Hematopoietic multipotent progenitor cell treated with erythropoietin and hydrocortisone succinate and interleukin-3 and kit ligand, for 8 days (in vitro differentiated cells): ENCODE measurements around the gene ABI3.

Experiments used
- DNase-seq: peaks from one replicate; pipeline ENCODE4 v3.0.0-alpha.2; 2015

ABI3 gene

DNA sequence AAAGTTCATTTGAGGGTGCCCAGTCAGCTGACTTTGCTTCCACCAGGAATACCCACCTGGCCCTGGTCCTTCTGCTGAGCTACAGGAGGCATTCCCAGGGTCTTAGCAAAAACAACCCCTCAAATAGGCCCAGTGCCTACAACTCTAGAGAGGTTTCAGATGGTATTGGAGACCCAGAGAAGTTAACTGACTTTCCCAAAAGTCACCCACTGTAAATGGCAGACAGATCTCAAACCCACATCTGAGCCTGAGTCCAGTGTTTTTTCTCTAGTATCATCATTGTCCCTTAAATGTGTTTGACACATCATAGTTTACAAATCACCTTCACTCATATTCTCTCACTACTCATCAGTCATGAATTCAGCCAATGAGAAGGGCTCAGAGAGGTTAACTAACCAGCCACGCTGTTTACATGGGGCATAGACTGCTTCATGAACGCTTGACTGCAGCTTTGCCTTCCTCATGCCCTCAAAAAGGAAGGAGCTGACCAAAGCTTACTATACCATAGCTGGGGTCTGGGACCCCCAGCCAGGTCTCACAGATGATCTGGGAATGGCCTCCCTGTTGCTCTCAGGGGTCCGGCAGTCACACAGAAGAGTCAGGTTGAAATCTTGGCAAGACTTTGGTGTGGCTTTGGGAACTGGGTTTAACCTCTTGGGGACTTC, 16.4 kb downstream of the ABI3 start:
- no peak for DNase-seq

DNA sequence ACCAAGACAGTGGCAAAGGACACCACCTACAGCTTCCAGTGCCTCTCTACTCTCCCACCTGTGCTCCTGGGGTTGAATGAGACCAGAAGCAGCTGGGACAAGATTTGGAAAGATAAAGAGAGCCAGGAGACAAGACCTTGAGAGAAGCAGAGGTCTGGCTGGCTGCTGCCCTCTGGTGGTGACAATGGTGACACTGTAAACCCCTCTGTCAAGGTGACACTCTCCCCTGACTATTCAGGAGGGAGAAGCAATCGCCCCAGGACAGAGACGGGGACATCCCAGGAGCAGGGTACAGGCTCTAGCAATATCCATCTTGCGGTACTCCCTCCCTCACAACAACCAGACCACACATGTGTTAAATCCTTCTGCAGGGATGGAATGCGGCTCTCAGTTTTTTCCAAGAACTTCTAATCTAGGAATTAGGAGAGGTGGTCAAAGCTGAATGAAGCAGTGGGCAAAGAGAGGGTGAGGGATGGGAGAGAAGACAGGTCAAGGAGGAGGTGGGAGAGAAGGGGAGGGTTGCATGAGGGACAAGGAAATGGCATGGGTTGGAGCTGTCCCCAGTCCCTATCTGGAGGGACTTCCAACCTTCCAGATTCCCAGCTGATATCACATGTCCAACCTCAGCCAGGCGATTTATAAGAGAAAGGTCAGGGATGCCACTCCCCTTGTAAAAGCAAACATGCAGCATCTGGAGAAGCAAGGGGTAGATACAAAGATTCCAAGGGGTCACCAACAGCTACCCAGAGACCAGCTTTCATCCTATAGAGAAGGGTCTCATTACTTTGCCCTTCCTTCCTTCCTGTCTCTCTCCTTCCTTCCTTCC, 17.1 kb downstream of the ABI3 start:
- peak; percentile 85 for DNase-seq

DNA sequence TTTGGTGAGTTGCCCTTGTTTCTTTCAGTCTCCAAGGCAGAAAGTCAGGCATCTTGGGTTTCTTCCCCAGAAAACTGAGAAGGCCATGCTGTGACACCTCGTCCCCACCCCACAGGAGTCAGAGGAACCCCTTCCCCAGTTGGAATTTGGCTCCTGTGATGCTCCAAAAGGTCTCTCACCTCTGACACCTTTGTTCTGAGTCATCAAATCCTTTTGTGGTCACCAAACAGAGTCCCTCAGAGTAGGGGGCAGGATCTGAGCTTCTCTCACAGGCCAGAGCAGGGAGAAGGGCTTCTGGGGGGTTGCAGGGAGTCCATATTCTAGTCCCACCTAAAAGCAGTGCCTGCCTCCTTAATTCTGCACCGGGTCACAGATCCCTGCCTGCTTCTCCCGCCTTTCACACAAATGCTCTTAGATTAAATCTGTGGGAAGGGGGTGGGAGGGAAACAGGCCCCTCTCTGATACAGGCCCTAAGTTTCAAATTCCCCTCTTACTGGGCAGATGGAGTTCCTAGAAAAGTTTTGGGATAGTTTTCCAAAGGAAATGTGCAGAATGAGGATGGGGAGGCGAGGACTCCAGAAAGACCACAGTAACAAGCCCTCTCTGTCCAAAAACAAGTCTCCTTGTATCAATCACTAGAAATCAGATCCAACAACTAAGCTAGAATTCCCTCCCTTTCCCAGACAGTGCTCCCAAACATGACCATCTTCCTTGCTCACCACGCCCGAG, 18.7 kb downstream of the ABI3 start:
- no peak for DNase-seq

DNA sequence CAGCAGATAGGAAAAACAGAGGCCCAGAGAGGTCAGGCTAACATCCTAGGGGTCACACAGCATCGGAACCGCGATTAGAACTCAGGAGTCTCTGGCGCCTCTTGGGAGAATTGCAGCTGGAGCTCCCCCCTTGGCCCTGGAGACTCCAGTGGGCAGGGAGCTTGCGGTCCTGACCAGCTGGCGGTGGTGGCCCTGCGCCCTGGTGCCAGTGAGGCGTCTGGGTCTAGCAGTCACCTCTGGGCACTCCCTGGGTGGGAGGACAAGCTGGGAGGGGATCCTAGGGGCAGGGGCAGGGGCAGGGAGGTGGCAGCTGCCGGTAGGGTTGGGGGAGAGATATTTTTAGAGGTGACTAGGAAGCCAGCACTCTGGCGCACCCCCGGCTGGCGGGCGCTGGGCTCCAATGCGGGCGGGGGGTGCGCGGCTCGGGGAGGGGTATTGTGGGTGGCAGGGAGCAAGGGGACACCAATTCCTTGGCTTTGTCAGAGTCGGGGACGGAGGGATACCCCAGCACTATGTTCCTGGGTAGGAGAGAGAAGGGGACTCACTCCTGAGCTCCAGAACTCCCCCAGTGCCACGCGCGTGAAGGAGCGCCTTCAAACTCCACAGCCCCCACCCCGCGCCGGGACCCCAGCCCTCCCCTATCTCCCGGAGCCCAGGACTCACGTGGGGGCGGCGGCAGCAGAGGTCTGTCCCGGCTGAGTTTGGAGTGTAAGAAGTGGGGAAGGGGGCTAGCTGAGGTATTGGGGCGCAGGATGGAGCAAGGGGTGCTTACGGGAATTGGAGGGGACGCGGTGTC, 19.5 kb downstream of the ABI3 start:
- DNase-seq, result no peak

DNA sequence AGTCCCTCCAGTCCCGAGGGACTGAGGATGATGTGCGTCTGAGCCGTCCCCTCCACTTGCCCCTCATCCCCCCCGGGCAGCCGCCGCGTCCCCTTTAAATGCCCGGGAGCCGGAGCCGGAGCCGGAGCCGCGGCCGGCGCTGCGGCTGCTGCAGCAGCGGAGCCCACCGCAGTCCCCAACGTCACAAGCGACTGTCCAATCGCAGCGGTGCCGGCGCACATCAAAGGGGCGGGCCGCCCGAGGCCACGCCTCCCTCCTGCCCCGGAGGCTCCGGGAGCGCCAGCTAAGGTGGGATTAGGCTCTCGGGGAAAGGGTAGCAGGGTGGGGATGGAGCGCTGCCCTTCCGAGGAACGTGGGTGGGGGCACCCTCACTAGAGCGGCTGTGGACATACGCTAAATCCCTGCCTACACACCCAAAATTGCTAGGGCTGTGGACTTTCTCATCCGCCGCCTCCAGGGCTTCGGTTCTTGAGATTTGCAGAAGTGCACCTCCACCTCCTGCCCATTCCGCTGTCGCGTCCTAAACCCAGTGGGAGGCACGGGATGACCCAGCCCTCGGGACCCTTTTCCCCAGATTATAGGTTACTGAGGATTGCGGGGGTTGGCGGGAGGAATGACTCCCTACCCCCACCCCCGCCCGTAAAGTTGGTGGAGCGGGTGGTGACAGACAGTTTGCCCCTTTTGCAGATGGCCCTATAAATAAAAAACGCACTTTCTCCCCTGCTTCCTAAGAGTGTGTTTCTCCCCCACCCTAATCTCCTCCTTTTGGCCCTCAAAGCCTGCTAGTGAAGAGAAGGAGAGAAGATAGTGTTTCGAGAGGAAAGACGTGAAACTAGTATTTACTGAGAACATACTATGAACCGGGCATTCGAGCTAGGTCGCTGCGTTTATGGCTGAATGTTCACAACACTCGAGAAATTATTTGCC, 20.4 kb downstream of the ABI3 start, which contains the start of gene PHOSPHO1:
PHOSPHO1 (minus strand) TSS at position 152 of the 927 bp plus-strand sequence. CDS start 4,096 bp downstream, outside the sequence.
- peak; percentile 87 for DNase-seq

DNA sequence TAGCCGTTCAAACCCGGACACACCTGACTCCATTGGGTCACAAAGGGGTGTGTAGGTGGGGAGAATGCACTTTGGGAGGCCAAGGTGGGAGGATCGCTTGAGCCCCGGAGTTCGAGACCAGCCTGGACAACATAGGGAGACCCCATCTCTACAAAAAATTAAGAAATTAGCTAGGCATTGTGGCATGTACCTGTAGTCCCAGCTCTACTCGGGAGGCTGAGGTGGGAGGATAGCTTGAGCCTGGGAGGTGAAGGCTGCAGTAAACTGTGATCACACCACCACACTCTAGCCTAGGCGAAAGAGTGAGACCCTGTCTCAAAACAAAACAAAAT, 21.0 kb downstream of the ABI3 start:
- no peak for DNase-seq

DNA sequence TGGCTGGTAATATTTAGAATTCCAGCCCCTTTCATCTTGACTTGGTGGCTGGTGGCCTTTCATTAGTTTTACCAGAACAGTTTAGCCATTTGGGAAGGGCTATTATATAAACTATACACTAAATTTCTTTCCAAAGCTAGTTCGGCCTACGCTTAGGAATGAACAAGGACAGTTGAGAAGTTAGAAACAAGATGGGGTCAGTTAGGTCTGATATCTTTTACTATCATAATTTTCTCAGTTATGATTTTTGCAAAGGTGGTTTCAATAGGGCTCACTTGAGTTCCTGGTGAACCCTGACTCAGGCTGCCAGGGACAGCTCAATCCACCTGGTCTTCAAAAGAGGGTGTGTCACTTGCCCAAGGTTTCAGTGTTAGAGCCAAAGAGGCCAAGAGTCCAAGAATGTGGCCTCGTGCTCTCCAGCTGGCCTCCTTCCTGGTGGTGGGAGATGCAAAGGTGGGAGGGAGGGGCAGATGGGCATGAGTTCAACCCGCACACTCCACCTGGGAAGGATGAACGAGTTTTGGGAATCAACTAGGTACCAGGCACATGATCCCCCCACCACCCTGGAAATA, 24.1 kb downstream of the ABI3 start:
- DNase-seq, result no peak

DNA sequence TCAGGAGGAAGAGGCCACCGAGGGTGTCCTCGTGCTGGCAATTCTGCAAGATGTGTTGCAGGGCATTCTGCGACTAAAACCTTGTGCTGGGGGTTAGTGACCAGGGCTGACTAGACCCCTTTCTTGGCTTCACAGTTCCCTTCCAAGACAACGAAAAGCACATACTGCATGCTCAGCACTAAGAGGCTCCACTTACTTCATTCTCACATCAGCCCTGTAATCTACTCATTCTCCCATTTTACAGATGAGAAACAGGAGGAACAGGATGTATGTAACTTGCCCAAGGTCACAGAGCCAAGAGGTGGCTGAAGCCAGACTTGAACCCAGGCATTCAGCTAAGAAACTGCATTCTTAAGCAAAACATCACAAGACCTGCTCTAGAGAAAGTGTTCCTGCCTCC, 25.4 kb downstream of the ABI3 start:
- no peak for DNase-seq

DNA sequence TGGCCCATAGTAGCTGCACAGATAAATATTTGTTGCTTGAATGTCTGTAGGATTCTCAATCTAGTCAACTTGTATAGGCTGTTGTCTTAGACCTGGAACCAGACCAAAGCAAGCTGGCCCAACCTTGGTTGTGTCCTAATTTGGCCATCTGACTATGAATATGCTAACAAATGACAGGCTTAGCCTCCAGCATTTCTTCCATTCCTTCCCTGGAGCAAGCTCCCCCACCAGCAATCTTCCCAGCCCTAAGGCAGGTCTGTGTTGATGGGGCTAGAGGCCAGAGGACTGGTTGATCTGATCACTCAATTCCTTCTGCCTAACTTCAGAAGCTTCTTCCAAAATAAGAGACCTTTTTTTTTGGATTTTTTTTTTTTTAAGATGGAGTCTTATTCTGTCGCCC, 29.5 kb downstream of the ABI3 start:
- no peak for DNase-seq

DNA sequence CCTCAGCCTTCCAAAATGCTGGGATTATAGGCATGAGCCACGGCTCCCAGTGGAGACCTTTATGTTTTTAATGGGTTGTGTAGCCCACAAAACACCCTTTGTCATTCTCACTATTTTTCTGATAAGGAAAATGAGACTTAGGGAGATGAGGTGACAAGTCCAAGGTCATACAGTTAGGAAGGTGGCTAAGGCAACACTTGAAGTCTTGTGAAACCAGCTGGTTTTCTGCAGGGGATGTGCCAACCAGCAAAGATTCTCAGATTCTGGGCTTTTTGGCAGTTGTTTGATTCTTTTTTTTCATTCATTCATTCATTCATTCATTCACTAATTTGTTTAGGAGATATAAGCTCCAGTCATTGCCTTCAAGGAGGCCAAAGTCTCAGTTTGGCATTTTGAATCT, 30.1 kb downstream of the ABI3 start:
- no peak for DNase-seq

DNA sequence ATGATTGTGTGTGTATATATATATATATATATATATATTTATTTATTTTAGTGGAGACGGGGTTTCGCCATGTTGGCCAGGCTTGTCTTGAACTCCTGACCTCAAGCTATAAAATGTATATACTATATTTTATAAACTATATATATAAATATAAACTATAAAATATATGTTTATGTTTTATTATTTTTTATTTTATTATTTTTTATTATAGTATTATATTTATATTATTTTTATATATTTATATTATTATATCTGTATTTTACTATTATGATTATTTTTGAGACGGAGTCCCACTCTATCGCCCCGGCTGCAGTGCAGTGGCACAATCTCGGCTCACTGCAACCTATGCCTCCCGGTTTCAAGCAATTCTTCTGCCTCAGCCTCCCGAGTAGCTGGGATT, 30.5 kb downstream of the ABI3 start:
- DNase-seq, result no peak

DNA sequence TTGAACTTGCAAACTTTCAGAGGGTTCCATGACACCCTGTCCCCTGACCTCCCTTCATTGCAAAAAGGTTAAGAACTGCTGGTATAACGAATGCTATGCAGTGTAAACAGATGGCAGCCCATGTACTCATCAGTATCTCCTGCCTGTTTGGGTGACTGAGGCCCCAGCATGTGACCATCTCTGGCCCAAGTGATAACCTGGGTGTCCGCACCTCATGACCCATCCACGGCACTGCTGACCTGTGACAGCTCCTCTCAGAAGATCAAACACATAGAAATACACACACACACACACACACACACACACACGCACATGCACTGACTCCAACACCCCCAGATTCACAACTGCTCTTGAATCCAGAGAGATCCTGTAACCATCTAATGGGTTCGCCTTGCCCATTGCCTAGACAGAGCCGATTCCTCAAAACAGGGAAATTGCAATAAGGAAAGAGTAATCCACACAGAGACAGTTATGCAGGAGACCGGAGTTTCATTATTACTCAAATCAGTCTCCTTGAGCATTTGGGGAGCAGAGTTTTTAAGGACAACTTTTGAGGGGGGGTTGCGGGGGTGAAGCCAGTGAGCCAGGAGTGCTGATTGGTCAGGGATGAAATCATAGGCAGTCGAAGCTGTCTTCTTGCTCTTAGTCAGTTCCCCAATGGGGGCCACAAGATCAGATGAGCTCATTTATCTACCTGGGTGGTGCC, 31.3 kb downstream of the ABI3 start:
- peak; percentile 78 for DNase-seq

DNA sequence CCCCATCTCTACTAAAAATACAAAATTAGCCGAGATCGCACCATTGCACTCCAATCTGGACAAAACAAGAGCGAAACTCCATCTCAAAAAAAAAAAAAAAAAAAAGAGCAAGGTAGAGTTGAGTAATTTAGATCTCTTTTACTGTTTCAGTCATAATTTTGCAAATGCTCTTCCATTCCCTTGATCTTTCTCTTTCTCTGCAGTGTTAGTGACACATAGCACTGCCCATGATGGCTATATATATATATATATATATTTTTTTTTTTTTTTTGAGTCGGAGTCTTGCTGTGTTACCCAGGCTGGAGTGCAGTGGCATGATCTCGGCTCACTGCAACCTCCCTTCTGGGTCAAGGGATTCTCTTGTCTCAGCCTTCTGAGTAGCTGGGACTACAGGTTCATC, 32.3 kb downstream of the ABI3 start:
- no peak for DNase-seq

DNA sequence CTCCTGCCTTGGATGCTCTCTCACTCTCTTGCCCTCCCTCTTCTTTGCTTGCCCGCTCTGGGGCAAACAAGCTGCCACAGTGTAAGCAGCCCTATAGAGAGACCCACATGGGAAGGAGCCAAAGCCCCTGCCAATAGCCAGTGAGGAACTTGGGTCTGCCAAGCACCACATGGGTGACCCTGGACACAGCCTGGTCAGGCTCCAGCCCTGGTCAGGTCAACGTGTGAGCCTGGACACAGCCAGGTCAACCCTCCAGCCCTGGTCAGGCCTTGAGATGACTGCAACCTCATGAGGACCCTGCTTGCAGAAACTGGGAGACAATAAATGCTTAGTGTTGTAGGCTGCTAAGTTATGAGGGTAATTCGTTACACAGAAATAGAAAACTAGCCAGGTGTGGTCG, 34.3 kb downstream of the ABI3 start:
- no peak for DNase-seq

DNA sequence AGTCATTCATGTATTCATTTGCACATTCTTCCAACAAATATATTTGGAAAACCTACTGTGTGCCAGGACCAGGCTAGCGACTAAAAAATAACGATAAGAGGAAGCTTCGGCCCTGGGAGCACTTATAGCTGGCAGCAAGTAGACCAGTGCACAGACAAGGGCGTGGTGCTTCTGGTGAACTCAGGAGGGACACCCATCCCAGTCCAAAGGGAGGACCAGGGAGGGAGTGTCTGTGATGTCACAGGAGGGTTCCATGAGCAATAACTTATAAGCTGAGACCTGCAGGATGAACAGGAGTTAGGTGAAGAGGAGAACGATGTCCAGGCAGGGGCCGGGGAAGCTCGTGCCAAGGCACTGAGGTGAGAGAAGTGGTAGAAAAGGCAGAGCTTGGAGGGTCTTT, 37.4 kb downstream of the ABI3 start:
- peak; percentile 86 for DNase-seq

DNA sequence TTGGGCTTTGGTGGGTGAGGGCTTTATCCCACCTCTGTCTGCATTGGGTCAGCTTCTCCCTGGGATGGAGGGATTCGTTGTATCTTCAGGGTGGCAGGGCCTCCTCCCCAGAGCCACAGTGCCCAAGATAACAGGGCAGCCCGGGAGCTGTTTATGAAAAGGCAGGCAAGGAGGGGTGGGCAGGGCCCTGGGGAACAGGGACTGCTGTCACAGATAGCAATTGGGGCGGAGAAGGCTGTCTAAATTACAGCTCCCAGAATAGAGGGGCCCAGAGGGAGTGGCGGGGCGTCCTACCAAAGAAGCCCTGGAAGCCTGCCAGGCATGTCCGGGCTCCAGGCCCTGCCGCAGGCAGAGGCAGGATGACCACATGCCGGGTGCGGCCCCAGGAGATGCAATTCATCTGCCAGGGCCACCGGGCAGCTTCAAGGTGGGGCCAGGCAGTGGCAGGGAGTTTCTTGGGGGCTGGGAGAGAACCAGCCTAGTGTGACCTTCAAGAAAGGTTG, 38.8 kb downstream of the ABI3 start:
- DNase-seq, result peak; percentile 98

DNA sequence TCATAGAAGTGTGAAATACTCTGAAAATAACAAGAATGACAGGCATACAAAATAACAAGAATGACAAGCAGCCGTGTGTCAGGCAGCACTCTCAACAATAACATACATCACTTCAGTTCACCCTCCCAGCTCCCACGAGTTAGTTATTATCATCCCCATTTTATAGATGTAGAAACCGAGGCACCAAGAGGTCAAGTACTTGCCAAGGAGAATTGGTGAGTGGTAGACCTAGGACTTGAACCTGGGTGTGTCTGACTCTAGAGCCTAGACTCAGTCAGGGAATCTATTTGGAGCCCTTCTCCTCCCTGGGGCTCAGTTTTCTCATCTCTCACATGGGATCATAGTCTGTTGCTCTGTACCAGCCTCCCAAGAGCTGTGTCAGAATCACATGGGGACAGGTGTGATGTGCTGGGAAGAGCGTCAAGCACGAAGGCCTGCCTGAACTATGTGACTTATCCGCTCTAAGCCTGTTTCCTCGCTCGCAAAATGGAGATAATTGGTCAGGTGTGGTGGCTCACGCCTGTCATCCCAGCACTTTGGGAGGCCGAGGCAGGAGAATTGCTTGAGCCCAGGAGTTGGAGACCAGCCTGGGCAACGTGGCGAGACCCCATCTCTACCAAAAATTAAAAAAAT, 39.5 kb downstream of the ABI3 start:
- DNase-seq, result no peak

DNA sequence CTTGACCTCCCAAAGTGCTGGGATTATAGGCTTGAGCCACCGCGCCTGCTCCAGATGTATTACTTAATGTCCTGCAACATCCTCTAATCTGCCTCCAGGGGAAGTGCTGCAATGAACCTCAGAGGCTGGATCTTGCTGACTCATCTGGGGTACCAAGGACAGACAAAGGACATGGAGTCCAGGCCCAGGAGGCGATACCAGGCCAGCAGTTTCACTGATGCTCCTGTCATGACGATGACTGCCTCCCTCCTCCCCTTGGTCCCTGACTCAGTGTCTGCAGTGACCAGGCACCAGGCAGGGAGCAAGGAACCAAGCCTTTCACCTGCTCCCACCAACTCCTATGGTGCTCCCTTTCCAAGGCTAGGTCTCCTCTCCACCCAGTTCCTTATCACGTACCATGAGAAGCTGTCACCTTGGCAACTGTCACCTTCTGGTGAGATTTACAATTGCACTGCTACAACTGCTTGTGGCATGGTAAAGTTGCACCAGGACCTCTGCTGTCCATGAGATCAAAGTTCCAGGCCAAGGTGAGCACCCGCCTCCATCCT, 41.7 kb downstream of the ABI3 start:
- peak; percentile 79 for DNase-seq

DNA sequence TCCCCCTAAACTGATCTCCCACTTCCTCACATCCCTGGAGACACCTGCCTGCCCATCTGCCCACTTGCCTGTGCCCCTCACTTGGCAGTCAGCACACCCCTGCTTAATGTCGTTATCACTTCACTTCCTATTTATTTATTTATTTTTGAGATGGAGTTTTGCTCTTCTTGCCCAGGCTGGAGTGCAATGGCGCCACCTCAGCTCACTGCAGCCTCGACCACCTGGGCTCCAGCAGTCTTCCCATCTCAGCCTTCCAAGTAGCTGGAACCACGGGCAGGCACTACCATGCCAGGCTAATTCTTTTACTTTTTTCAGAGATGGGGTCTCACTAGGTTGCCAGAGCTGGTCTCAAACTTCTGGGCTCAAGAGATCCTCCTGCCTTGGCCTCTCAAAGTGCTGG, 43.6 kb downstream of the ABI3 start:
- DNase-seq, result no peak

DNA sequence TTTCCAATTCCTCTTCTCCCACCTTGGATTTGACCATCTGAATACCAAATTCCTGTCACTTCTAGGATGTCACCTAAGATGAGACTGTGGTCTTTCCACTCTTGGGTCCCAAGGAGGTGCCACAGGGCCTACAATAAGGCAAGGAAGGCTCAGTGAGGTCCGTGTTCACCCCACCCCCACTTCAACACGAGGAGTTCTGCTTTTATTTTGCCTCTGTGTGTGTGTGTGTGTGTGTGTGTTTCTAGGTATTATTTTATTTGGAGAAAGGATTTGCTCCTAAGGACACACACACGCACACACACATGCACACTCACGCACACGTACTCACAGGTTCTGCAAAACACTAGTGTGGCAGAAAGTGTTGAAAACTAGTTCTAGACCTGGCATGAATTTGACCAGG, 44.6 kb downstream of the ABI3 start:
- DNase-seq, result no peak
